GM12892 (cell line): ENCODE data around the gene ELN.

Experiments used
- DNase-seq: peaks from one replicate; pipeline ENCODE4 v3.0.0; 2011; ENCODE audit not compliant: insufficient read length
- FAIRE-seq: peaks from 2 replicates; lab custom pipeline; 2011; peaks lifted over from hg19 to GRCh38; lab: Jason Lieb, UNC
- POLR2A ChIP-seq: IDR thresholded peaks from 2 replicates; pipeline ENCODE4 v1.6.1; 2011; ENCODE audit warnings: low read depth, low read length, control low read depth
- POLR2AphosphoS5 ChIP-seq: IDR thresholded peaks from 2 replicates; pipeline ENCODE4 v1.6.1; 2011; ENCODE audit warnings: low read depth, low read length, control low read depth
- TAF1 ChIP-seq: IDR thresholded peaks from 2 replicates; pipeline ENCODE4 v1.6.1; 2011; ENCODE audit warnings: low read depth, mild to moderate bottlenecking, control low read depth, low read length, borderline replicate concordance

ELN gene

GRCh38 chr7:74082770-74083116 lies 54.8 kb downstream of the ELN start:
- DNase-seq (no peak), FAIRE-seq (no peak)
- no peak for TF ChIP-seq POLR2A

- TF ChIP-seq POLR2A (peak; percentile 44; the same call in 1 of the 2 replicates), POLR2AphosphoS5 (no peak)
- peak; percentile 95 for DNase-seq
- FAIRE-seq = peak; percentile 84
These were observed 55.3 kb downstream of the ELN start, which contains the start of gene LIMK1 for GRCh38 chr7:74083117-74083876. Gene LIMK1 (plus strand): TSS chr7:74083804. CDS start chr7:74083991, 187 bp downstream.

DNA sequence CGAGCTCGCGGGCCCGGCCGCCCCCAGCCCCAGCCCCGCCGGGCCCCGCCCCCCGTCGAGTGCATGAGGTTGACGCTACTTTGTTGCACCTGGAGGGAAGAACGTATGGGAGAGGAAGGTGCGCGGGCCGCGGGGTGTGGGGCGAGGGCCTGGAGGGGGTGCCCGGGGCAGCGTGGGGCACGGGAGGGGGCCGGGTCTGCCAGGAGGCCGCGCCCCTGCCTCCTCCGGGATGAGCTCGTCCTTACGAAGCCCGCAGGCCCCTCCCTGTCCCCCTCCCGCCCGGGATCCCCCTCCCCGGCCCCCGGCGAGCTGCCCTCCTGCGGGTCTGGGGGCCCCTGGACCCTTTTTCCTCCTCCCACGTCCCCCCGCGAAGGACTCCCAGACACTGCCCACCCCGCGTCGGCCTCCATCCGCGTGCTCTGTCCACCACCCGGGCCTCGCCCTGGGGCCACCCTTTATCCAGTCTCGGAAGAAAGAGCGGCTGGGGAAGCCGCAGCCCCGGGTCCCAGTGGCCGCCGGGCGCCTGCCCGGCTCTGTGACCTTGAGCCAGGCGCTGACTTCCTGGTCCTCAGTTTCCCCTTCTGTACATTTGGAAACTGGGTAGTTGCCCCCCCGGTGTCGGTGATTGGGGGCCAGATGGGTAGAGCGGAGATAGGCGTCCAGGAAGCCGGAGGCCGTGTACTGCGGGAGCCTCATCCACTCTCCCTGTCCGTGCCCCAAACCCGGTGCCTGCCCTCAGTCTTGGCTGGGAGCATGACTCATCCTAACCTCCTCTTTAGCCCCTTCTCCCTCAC lies 56.2 kb downstream of the ELN start:
- no peak for TF ChIP-seq POLR2AphosphoS5
- TF ChIP-seq POLR2A = peak; percentile 31; the same call in 1 of the 2 replicates
- TF ChIP-seq TAF1 = 0 out of 2 replicates have a peak, but pooled peaks have one; percentile 19
- DNase-seq (no peak), FAIRE-seq (peak; percentile 46)

DNA sequence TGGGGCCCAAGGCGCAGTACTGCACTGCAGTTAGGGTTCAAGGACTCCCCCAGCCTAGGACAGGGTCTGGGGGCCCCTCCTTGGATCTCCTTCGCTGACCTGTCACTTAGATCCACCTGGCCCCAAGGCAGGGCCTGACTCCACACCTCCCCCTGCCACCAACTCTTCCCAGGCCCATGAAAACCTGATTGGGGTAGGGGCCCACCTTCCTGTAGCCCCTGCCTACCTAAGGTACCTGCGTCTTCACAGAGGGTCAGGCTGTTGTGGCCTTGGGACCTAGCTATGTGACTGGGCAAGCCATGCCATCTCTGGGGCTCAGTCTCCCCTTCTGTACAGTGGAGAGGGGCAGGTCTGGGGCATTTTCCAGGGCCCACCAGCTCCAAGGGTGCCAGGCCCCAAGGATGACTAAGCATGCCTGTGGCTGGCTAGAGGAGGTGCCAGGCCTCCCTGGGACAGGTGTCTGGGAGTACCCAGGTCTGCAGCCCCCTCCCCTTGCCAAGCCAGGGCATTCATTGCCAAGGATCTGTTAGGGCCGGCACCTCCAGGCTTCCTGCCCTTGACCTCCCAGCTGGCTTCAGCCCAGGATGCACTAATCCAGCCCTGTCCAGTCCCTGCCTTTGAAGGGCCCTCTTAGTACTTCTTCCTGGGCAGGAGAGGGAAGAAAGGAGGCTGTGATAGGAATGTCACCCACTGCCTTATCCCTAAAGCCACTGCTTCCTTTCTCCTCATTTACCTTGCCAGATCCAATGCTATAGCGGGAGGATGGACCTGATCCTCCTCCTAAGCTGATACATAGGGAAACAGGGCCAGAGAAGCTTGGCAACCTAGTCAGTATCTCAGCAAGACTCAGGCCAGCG lies 57.0 kb downstream of the ELN start:
- FAIRE-seq (no peak), DNase-seq (no peak)
- TF ChIP-seq POLR2A = no peak
- no peak for TF ChIP-seq POLR2AphosphoS5
- TF ChIP-seq TAF1 = no peak

- DNase-seq (no peak), FAIRE-seq (no peak)
These were observed 59.9 kb downstream of the ELN start for GRCh38 chr7:74087791-74088453.

GRCh38 chr7:74092321-74092963 lies 64.5 kb downstream of the ELN start:
- TF ChIP-seq POLR2A (no peak; the same call in 1 of the 2 replicates), TAF1 (no peak)
- peak; percentile 80 for FAIRE-seq
- DNase-seq = no peak

More at GRCh38 chr7:74087791-74088453, 59.9 kb downstream of the ELN start:
- TF ChIP-seq POLR2A (no peak), TAF1 (no peak), POLR2AphosphoS5 (no peak)

GRCh38 chr7:74092964-74093471 lies 65.0 kb downstream of the ELN start:
- TF ChIP-seq POLR2A (peak; percentile 71), TAF1 (peak; percentile 48; the same call in 1 of the 2 replicates), POLR2AphosphoS5 (no peak)
- FAIRE-seq = peak; percentile 88
- DNase-seq = peak; percentile 80

- FAIRE-seq (no peak), DNase-seq (no peak)
These were observed 65.8 kb downstream of the ELN start for GRCh38 chr7:74093671-74094223.

GRCh38 chr7:74094224-74095101 lies 66.5 kb downstream of the ELN start:
- DNase-seq (peak; percentile 72), FAIRE-seq (peak; percentile 91)
- peak; percentile 71 for TF ChIP-seq POLR2AphosphoS5
- TF ChIP-seq POLR2A = peak; percentile 55; the same call in 1 of the 2 replicates
- TF ChIP-seq TAF1 = no peak

More at GRCh38 chr7:74093671-74094223, 65.8 kb downstream of the ELN start:
- TF ChIP-seq POLR2A = no peak
- TF ChIP-seq POLR2AphosphoS5 = no peak
- TF ChIP-seq TAF1 = no peak

DNA sequence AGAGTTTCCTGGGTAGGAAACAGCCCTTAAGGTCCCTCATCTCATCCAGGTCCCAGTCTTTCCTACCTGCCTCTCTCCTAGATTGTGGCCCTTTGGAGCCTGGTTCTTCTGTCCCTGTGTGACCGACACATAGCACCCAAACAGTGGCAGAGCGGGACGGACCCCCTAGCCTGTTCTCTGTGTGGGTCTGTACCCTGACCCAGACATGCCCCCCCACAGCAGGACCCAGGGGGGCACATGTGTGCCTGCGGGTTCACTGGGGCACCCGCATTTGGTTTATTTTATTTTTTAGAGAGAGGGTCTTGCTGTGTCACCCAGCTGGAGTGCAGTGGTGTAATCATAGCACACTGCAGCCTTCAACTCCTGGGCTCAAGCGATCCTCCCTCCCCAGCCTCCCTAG lies 67.2 kb downstream of the ELN start:
- DNase-seq = no peak
- TF ChIP-seq TAF1 = no peak
- TF ChIP-seq POLR2A = no peak
- no peak for TF ChIP-seq POLR2AphosphoS5
- no peak for FAIRE-seq
